Type B pancreatic cell (in vitro differentiated cells): Measurements from ENCODE around the gene SDF4. TPM values are rescaled to one million over a fixed set of nuclear protein-coding genes. Genes with fewer than 3 reads are reported as not detected.

Source experiments
- DNase-seq: peaks from one replicate; pipeline ENCODE4 v3.0.0; 2021; ENCODE audit warnings: mixed read lengths; ENCODE audit not compliant: unreplicated experiment; ENCODE audit errors: extremely low spot score
- H3K27ac Mint-ChIP-seq: 2 replicates; pipeline ENCODE4 v1.8.0; 2021; ENCODE audit warnings: mild to moderate bottlenecking, mixed read lengths
- H3K27me3 Mint-ChIP-seq: 2 replicates; pipeline ENCODE4 v1.8.0; 2021; ENCODE audit warnings: mixed read lengths
- H3K36me3 Mint-ChIP-seq: 2 replicates; pipeline ENCODE4 v1.8.0; 2021; ENCODE audit warnings: mixed read lengths
- H3K4me1 Mint-ChIP-seq: one replicate; pipeline ENCODE4 v1.8.0; 2021; ENCODE audit warnings: mixed read lengths; ENCODE audit not compliant: unreplicated experiment
- H3K4me3 Mint-ChIP-seq: 2 replicates; pipeline ENCODE4 v1.8.0; 2021; ENCODE audit warnings: mild to moderate bottlenecking, mixed read lengths
- H3K9me3 Mint-ChIP-seq: 2 replicates; pipeline ENCODE4 v1.8.0; 2021; ENCODE audit warnings: mixed read lengths
- total RNA-seq: library from RNA; stranded (reverse); gene quantifications from 2 replicates; pipeline ENCODE4 v1.2.1, GENCODE V29; 2021; ENCODE audit warnings: low replicate concordance
- TF ChIP-seq, protein P1 (sequence below): fragments of 200-600 bp; sonication (generic); conservative IDR thresholded peaks from 2 replicates; pipeline ENCODE4 v1.5.0; 2021; ENCODE audit warnings: antibody characterized with exemption, mild to moderate bottlenecking

Gene SDF4
- total RNA-seq, 1 donor from 2014 or later: 116 TPM

DNA sequence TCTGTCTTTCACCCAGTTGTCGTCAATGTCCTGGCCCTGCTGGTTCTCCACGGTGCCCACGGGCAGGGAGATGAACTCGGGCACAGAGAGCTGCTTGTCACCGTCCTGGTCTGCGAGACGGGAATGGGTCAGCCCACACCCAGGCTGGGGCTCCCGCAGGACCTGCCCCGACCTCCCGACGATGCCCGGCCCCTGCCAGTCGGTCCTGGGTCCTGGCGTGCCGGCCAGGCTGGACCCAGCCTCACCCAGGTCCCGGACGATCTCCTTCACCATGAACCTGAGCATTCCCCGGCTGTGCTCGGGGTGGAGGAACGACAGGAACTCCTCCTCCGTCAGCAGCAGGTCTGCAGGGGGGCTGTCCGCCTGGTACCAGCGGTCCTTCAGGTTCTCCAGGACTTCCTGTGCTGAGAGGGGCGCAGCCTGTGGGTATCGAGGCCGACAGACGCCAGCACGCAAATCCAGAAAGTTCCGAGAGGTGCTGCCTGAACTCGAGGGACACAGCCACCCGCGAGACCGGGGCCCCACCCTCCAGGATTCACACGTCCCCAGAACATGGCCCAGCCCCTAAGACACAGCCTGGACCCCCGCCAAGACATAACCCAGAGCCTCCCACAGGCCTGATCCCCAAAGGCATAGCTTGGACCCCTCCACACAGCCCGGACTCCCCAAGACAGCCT is 13.1 kb downstream of the SDF4 start:
- Mint-ChIP-seq H3K27me3 (no peaks in the 10 kb centered on the region), H3K27ac (no peak overlapping the region), H3K9me3 (no peaks in the 10 kb centered on the region), H3K4me3 (no peak overlapping the region), H3K4me1 (no peaks in the 10 kb centered on the region), H3K36me3 (peaks cover 10% of the 10 kb centered on the region)
- TF ChIP-seq, protein P1, sequence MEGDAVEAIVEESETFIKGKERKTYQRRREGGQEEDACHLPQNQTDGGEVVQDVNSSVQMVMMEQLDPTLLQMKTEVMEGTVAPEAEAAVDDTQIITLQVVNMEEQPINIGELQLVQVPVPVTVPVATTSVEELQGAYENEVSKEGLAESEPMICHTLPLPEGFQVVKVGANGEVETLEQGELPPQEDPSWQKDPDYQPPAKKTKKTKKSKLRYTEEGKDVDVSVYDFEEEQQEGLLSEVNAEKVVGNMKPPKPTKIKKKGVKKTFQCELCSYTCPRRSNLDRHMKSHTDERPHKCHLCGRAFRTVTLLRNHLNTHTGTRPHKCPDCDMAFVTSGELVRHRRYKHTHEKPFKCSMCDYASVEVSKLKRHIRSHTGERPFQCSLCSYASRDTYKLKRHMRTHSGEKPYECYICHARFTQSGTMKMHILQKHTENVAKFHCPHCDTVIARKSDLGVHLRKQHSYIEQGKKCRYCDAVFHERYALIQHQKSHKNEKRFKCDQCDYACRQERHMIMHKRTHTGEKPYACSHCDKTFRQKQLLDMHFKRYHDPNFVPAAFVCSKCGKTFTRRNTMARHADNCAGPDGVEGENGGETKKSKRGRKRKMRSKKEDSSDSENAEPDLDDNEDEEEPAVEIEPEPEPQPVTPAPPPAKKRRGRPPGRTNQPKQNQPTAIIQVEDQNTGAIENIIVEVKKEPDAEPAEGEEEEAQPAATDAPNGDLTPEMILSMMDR: no peak
- no peak for DNase-seq

DNA sequence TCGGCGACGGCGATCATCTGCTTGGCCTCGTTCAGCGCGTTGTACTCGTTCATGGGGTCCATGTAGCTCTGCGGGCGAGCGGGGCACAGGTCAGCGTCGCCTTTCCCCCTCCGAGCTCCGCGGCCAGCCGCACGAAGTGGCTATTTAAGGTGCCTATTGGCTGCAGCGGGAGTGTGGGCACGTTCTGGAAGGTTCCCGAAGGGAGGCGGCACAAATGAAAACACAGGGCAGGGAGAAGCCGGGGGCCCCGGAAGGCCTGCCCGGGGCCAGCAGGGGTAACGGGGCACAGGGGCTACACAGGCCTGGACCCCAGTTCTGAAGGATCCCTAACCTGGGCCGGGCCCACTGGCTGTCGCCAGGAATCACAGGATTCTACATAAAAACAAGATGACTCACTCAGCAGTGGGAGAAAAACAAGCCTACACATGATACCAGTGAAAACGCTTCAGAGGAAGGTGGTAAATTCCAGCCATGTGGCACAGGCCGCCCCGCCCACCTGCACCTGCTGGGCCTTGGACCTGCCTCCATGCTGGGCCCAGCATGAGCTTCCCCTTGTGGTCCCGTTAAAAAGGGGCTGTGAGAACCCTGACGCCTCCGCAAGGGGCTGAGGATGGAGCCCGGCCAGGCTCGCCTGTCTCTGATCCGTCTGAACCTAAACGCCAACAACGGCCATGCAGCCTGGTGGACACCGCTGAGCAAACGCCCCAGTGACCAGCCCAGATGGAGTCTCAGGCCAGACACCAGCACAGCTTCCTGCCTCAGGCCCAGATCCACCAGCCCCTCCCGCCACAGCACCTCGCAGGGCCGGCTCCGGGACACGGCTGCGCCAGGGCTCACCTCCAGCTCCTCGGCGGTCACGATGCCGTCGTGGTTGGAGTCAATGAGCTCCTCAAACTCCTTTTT is 13.9 kb downstream of the SDF4 start:
- H3K27ac Mint-ChIP-seq: no peak overlapping the region
- H3K4me3 Mint-ChIP-seq: no peak overlapping the region
- H3K4me1 Mint-ChIP-seq: no peaks in the 10 kb centered on the region
- TF ChIP-seq, protein P1: no peak
- H3K27me3 Mint-ChIP-seq: no peaks in the 10 kb centered on the region
- DNase-seq: no peak
- peaks cover 7% of the 10 kb centered on the region for H3K36me3 Mint-ChIP-seq
- no peaks in the 10 kb centered on the region for H3K9me3 Mint-ChIP-seq

DNA sequence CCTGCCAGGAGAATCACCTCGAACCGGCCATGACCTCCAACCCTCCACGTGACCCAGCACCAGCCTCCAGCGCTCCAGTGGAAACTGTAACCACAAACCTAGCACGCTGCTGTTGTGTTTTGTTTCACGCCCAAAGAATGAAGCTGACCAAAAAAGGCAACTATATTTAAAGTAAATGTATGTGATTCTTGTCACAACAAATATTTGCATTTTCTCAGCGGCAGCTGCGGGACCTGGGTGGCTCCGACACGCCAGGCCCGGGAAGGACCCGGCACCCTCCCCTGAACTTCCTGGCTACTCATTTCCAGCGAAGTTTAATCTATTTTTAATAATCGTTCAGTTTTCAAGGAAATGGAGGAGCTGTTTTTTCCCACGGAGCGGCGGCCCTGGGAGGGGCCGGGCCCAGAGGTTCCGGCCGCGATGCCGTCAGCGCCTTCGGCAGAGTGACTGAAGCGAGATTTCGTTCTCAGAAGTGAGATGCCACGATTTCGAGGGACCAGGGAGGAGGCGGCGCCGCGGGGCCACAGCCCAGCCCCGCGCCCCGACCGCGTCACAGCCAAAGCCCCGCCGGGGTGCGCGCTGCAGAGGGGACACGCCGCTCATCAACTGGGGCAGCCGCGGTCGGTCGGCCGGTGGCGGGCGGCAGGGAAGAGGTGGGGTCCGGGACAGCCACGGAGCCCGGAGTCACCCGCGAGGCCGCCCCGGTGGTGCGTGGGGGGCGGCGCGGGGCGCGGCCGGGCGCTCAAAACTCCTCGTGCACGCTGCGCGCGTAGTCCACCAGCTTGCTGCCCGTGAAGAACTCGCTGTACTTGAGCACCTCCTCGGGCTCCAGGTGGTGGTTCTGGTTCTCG is 14.8 kb downstream of the SDF4 start:
- Mint-ChIP-seq H3K27me3 (no peaks in the 10 kb centered on the region), H3K36me3 (peaks cover 4% of the 10 kb centered on the region), H3K4me3 (no peak overlapping the region), H3K9me3 (no peaks in the 10 kb centered on the region), H3K27ac (no peak overlapping the region), H3K4me1 (no peaks in the 10 kb centered on the region)
- DNase-seq: no peak
- TF ChIP-seq, protein P1: no peak

DNA sequence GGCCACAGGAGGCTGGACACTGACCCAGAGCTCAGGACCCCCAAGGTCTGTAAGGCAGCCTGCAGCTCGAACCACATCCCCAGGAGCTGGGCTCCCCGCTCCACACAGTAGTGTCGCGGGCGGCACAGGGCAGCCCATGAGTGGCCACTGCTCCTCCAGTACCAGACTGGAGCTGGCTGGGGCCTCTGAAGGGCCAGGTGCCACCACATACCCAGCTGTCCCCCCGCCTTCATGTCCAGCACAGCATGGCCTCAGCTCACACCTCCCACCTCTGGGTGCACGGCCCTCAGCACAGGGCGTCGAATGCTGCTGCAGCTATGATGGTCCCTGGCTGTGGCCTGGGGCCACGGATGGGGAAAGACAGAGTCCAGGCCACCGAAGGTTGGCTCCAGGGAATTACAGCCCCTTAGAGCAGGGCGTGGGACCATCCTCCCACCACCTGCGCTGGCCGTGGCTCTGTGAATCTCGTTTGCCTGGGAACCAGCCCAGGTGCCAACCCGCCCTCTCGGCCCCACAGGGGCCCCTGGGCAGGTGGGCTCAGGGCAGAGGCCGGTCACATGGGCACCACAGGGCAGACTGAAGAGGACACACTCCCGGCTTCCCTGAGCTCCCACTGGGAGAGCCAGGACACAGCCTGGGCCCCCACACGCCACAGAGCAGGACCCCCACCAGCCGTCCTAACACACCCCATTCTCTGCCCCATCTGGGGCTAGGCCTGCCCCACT is 15.8 kb downstream of the SDF4 start:
- TF ChIP-seq, protein P1: no peak
- DNase-seq: no peak
- no peaks in the 10 kb centered on the region for H3K27me3 Mint-ChIP-seq
- no peaks in the 10 kb centered on the region for H3K9me3 Mint-ChIP-seq
- peaks cover 4% of the 10 kb centered on the region for H3K36me3 Mint-ChIP-seq
- H3K4me3 Mint-ChIP-seq: no peak overlapping the region
- H3K4me1 Mint-ChIP-seq: no peaks in the 10 kb centered on the region
- no peak overlapping the region for H3K27ac Mint-ChIP-seq
